Stimulated activated CD4-positive, alpha-beta T cell treated with anti-CD3 and anti-CD28 coated beads, Interleukin-1b, Interleukin-23, amount 100 ng/mL, for 1 hour (primary cell): ENCODE results near the gene SYT1.

Experiments used
- DNase-seq, 2 donors: peaks; one replicate each; pipeline ENCODE4 v3.0.0-alpha.2; 2020; ENCODE audit warnings: low read depth in 2 of 2

SYT1 gene

GRCh38 chr12:79294590-79294989, 430.0 kb downstream of the SYT1 start:
- no peak for DNase-seq

GRCh38 chr12:79295572-79295971, 431.0 kb downstream of the SYT1 start:
- DNase-seq, result no peak

DNA sequence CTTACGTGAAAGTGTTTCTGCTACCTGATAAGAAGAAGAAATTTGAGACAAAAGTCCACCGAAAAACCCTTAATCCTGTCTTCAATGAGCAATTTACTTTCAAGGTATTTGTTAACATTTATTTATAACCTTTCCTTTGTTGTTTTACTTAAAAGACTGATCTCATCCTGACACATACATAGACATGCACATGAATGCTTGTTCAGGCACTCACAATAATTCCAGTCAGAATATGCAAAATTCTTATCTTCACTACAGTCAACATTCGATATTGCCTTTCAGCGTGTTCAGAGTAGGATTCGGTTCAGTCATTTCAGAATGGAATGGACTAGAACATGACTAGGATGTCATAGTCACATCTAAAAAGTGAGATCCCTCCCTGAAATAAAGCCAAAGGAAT, 431.6 kb downstream of the SYT1 start:
- DNase-seq, result no peak

- DNase-seq, result no peak
Observed at GRCh38 chr12:79296871-79297270, 432.3 kb downstream of the SYT1 start.

DNA sequence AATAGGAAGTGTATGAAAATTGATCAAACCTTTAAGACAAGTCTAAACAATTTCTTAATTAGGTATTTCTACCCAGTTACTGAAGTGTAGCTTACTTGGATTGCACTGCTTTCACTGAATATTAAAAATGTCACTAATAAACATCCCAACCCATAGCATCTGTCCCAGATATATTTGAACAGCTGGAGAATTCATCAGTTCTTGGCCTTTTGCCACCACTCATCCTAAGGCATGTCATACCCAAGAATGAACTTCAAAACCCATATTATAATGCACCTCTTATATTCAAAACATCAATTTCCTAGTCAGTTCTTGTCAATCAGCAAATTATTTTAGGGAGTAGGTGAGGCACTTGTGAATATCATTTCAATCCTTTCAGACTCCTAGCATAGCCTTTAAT, 433.9 kb downstream of the SYT1 start:
- no peak for DNase-seq

DNA sequence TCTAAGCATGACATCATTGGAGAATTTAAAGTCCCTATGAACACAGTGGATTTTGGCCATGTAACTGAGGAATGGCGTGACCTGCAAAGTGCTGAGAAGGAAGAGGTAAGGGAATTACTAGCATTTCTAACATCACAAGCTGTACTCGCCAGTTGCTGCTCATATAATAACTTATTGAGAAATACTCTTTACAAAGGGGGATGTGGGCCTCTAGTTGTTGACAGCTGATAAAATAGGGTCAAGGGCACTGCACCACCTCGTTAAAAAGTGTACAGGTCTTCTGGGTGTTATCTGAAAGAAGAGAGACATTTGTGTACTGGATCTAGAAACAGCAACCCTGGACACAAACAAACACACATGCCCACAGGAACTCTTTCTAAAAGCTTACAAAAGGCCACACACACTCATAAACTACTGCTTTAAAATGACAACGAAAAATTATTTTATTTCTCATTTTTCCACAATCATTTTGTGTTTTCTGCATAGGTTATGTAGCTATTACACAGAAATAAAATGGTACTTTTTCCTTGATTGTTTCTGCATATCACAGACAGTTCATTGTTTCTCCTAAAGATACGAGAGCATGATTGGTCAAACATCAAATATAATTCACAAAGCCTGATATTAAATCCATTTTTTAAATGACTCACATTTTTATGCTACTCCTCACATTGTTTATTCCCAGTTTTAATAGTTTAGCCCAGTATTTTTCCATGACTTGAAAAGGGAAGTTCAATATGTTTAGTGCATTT, 435.0 kb downstream of the SYT1 start:
- no peak for DNase-seq

DNA sequence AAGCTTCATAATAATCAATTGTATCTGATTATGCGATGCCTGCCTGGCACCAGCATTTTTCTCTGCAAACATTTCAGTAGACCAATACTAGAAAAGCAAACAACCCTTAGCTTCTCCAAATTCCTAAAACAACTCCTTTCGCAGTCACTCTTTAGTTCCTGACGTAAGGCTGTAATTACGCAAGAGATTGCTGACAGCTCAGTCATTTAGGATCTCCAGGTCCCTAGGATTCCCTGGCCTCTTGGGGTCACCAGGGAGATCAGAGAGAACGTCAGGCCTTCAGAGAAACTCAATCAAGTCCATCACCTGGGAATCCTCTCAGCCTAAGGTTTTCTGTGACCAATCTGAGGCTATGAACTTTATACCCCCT, 435.6 kb downstream of the SYT1 start:
- DNase-seq, result no peak

GRCh38 chr12:79301181-79301580, 436.6 kb downstream of the SYT1 start:
- DNase-seq, result no peak

- DNase-seq, result no peak
Observed at GRCh38 chr12:79302162-79302814, 437.7 kb downstream of the SYT1 start.

DNA sequence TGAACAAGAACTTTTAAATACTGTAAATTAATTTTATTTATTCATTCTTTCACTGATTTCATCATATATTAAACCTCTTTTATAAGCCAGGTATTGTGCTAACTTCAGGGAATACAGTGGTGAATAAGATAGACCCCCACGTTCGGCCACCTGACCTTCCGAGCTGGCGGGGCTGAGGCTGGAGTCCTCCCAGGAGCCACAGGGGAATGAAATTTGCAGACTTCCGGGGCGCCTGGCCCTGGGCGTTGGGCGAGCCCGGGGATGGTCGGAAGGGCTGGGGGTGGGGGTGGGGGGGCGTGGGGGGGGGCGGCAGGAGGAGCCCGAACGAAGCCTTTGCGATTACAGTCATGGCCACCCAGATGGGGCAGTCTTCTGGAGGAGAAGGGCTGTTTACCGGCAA, 442.8 kb downstream of the SYT1 start:
- no peak for DNase-seq

- no peak for DNase-seq
Observed at GRCh38 chr12:79309039-79309438, 444.5 kb downstream of the SYT1 start.

DNA sequence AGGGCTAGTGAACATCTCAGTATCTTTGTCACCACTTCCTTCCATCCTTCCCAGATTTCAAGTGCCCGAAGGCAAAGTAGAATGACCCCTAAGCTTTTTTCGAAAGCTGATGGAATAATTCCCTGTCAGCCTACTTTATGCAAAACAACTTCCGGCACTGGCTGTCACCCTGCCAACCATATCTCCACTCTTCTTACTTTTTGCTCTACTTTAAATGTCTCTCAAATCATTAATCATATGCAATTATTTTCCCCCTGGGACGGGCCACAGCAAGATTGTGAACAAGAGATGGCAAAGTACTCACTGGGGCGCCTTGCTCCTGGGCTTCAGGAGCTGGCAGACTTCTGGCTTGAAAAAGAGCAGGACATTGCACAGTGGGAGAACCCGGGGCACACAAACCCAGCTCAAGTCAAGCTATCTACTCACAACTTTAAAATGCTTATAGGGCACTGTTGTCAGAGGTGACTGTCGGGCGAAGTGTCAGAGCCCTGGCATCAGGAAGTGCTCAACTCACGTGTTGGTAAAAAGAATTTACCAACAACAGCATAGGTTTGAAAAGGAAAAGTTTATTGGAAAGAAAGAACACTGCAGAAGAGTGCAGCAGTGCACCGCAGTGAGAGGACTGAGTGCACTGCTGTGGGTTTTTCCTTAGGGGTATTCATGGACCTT, 452.7 kb downstream of the SYT1 start:
- no peak for DNase-seq

GRCh38 chr12:79322905-79323304, 458.3 kb downstream of the SYT1 start:
- no peak for DNase-seq

GRCh38 chr12:79324571-79324970, 460.0 kb downstream of the SYT1 start:
- DNase-seq, result no peak

DNA sequence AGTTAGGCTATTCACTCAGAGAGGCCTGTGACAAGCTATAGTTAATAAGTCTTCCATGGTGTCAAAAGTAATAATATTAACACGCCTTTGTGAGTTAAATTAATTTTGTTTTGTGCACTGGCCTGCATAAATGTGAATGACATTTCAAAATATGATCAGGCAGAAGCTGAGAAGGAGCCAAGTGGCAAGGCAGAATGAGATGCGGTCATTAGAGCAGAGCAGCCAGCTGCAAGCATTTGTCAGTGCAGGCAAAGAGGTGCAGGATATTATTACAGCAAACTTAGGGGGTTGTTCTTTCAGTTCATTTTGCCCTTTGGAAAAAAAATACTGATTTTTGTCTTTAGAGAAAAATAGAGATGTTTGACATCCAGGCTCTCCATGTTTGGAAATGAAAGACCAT, 461.6 kb downstream of the SYT1 start:
- DNase-seq, result no peak

DNA sequence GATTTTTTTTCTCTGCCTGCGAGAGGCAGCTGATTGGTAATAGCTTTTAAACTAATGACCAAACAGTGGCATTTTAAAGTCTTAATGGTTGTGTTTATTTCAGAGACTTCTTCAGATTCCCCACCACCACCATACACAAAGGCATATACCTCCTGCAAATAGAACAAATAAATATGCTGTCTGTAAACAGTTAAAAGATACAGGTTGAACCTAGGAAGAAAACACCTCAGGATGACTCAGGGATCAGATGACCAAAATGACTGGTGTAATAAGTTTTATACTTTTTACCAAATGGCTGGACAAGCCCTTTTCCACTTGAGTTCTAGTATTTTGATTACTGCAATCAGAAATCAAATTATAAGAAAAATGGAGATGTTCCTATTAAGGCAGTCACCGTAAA, 462.1 kb downstream of the SYT1 start:
- no peak for DNase-seq

- DNase-seq, result no peak
Observed at GRCh38 chr12:79327465-79327864, 462.9 kb downstream of the SYT1 start.

GRCh38 chr12:79329933-79330332, 465.4 kb downstream of the SYT1 start:
- no peak for DNase-seq

- DNase-seq, result no peak
Observed at GRCh38 chr12:79331870-79332269, 467.3 kb downstream of the SYT1 start.

DNA sequence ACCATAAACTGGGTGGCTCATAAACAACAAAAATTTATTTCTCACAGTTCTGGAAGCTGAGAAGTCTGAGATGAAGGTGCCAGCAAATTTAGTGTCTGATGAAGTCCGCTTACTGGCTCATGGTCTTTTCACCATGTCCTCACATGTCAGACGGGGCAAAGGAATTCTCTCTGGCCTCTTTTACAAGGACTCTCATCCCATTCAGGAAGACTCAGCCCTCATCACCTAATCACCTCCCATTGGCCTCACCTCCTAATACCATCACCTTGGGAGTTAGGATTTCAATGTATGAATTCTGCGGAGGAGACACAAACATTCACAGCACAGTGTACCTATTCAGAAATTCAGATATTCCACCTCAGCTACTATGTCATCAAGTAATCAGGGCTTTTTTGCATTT, 468.6 kb downstream of the SYT1 start:
- DNase-seq, result no peak

DNA sequence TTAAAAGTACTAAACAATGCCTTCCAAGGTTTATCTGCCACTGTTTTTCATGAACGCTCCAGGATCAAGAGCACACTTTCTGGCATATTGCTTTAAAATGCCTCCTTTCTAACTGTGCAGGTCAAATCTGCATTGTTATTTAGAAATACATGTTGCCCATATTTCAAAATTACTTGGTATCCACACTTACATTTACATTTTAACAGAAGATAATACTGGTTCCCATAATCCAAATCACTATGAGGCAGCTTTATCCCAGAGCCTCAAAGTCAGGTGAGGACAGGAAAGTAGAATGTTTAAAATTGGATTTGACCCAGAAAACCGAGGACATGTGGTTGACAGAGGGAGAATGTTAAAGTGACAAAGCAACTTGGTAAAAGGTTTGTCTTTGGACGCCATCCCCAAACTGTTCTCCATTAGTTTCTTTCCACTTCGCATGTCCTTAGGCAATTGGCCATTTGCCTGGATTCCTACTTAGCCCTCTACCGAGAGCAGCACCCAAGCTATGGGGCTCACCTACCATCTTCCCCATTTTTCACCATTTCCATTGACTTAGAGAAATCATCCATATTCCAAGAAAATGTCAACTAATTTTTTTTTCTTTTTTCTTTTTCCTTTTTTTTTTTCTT, 473.2 kb downstream of the SYT1 start:
- DNase-seq, result no peak
